Stomach (tissue), 4 donors: Measurements from ENCODE around the gene C11orf21.

Source experiments
- POLR2A ChIP-seq, 4 donors: fragments of 450-650 bp; IDR thresholded peaks; one replicate each; pipeline ENCODE4 v1.6.1; 2016; ENCODE audit warnings: antibody characterized with exemption in 4 of 4, control low read depth in 2 of 4, mild to moderate bottlenecking in 1 of 4, moderate library complexity in 1 of 4
- TF ChIP-seq, protein P1 (sequence below), 7 experiments: fragments of 450-650 bp in 4 of 7; fragments of 200-600 bp in 3 of 7; sonication (generic) in 3 of 7; IDR thresholded peaks; one replicate each; pipeline ENCODE4 v1.5.1; 2016 to 2019; ENCODE audit warnings: antibody characterized with exemption in 7 of 7, control low read depth in 2 of 7, mild to moderate bottlenecking in 1 of 7

DNA sequence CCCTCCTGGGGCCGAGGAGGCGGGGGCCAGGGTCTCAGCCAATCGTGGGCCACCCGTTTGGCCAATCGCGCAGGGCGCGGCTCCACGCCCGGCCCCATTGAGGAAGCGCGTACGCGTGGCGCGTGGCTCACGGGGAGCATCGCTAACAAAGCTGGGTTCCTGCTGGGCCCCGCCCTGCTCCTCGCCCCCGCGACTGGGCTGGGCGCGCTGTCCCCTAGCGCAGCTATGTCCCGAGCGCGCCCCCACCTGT, 30.7 kb downstream of the C11orf21 start:
- TF ChIP-seq, protein P1, sequence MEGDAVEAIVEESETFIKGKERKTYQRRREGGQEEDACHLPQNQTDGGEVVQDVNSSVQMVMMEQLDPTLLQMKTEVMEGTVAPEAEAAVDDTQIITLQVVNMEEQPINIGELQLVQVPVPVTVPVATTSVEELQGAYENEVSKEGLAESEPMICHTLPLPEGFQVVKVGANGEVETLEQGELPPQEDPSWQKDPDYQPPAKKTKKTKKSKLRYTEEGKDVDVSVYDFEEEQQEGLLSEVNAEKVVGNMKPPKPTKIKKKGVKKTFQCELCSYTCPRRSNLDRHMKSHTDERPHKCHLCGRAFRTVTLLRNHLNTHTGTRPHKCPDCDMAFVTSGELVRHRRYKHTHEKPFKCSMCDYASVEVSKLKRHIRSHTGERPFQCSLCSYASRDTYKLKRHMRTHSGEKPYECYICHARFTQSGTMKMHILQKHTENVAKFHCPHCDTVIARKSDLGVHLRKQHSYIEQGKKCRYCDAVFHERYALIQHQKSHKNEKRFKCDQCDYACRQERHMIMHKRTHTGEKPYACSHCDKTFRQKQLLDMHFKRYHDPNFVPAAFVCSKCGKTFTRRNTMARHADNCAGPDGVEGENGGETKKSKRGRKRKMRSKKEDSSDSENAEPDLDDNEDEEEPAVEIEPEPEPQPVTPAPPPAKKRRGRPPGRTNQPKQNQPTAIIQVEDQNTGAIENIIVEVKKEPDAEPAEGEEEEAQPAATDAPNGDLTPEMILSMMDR (IDR thresholded peaks at IDR 0.05), result no peak
- no peak for TF ChIP-seq POLR2A (IDR thresholded peaks at IDR 0.05)
